GM10847 (cell line): ENCODE results near the gene TLDC2.

Source experiments
- POLR2A ChIP-seq: IDR thresholded peaks from 2 replicates; pipeline ENCODE4 v1.6.1; 2011; ENCODE audit not compliant: insufficient read length; ENCODE audit errors: extremely low read depth

Gene TLDC2

GRCh38 chr20:36880741-36881250, 4.9 kb downstream of the TLDC2 start:
- no peak for TF ChIP-seq POLR2A

- no peak for TF ChIP-seq POLR2A
Observed at GRCh38 chr20:36881331-36881730, 5.4 kb downstream of the TLDC2 start.

- no peak for TF ChIP-seq POLR2A
Observed at GRCh38 chr20:36881888-36882287, 6.0 kb downstream of the TLDC2 start.

- TF ChIP-seq POLR2A, result no peak
Observed at GRCh38 chr20:36883977-36884535, 8.1 kb downstream of the TLDC2 start.

- no peak for TF ChIP-seq POLR2A
Observed at GRCh38 chr20:36885356-36885755, 9.4 kb downstream of the TLDC2 start.

GRCh38 chr20:36886859-36887751, 11.2 kb downstream of the TLDC2 start:
- TF ChIP-seq POLR2A, result no peak

- no peak for TF ChIP-seq POLR2A
Observed at GRCh38 chr20:36887752-36888090, 11.8 kb downstream of the TLDC2 start.

GRCh38 chr20:36888880-36889516, 13.1 kb downstream of the TLDC2 start:
- no peak for TF ChIP-seq POLR2A

- TF ChIP-seq POLR2A, result no peak
Observed at GRCh38 chr20:36890586-36890985, 14.6 kb downstream of the TLDC2 start.

GRCh38 chr20:36891211-36891610, 15.3 kb downstream of the TLDC2 start:
- no peak for TF ChIP-seq POLR2A

- TF ChIP-seq POLR2A, result no peak
Observed at GRCh38 chr20:36893801-36894200, 17.9 kb downstream of the TLDC2 start.

- no peak for TF ChIP-seq POLR2A
Observed at GRCh38 chr20:36895036-36895435, 19.1 kb downstream of the TLDC2 start.

- no peak for TF ChIP-seq POLR2A
Observed at GRCh38 chr20:36904690-36905089, 28.8 kb downstream of the TLDC2 start.

GRCh38 chr20:36908603-36909002, 32.7 kb downstream of the TLDC2 start:
- TF ChIP-seq POLR2A, result no peak

- no peak for TF ChIP-seq POLR2A
Observed at GRCh38 chr20:36916199-36916598, 40.3 kb downstream of the TLDC2 start.

GRCh38 chr20:36917240-36917639, 41.3 kb downstream of the TLDC2 start:
- no peak for TF ChIP-seq POLR2A

GRCh38 chr20:36917943-36918342, 42.0 kb downstream of the TLDC2 start:
- no peak for TF ChIP-seq POLR2A
